Stomach (tissue), 4 donors: Measurements from ENCODE around the gene CDH18.

Experiments used
- POLR2AphosphoS5 ChIP-seq, 3 donors: sonication (generic); formaldehyde crosslinking; IDR thresholded peaks; one replicate each; pipeline ENCODE4 v1.6.1; 2016; ENCODE audit warnings: antibody characterized with exemption in 3 of 3
- TF ChIP-seq, protein P1 (sequence below), 7 experiments: fragments of 450-650 bp in 4 of 7; fragments of 200-600 bp in 3 of 7; sonication (generic) in 3 of 7; IDR thresholded peaks; one replicate each; pipeline ENCODE4 v1.5.1; 2016 to 2019; ENCODE audit warnings: antibody characterized with exemption in 7 of 7, control low read depth in 2 of 7, mild to moderate bottlenecking in 1 of 7

DNA sequence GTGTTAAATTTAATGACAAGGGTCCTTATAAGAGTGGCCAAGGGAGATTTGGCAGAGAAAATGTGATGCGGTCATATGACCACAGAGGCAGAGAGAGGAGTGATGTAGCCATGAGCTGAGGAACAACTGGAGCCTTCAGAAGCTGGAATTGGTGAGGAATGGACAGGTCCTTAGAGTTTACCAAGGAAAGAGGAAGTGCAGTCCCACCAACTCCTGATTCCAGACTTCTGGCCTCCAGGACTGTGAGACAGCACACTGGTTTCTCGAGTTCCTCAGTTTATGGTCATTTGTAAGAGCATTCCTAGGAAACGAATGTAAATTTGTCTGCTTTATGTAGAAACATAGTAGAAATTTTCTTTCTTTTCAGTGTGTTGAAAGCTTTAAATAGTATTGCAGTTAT is 410.1 kb downstream of the CDH18 start:
- TF ChIP-seq, protein P1, sequence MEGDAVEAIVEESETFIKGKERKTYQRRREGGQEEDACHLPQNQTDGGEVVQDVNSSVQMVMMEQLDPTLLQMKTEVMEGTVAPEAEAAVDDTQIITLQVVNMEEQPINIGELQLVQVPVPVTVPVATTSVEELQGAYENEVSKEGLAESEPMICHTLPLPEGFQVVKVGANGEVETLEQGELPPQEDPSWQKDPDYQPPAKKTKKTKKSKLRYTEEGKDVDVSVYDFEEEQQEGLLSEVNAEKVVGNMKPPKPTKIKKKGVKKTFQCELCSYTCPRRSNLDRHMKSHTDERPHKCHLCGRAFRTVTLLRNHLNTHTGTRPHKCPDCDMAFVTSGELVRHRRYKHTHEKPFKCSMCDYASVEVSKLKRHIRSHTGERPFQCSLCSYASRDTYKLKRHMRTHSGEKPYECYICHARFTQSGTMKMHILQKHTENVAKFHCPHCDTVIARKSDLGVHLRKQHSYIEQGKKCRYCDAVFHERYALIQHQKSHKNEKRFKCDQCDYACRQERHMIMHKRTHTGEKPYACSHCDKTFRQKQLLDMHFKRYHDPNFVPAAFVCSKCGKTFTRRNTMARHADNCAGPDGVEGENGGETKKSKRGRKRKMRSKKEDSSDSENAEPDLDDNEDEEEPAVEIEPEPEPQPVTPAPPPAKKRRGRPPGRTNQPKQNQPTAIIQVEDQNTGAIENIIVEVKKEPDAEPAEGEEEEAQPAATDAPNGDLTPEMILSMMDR (IDR thresholded peaks at IDR 0.05), result no peak
- no peak for TF ChIP-seq POLR2AphosphoS5 (IDR thresholded peaks at IDR 0.05)
